OCI-LY7 (cell line): ENCODE data around the gene RNF8. TPM values are rescaled to one million over a fixed set of nuclear protein-coding genes. Genes with fewer than 3 reads are reported as not detected.
"Not testable (repeated sequence)": the region's sequence is repeated elsewhere in the genome, so short reads cannot be mapped to it uniquely, and the experiment has no call there.

Source experiments
- BruUV-seq: library from RNA; stranded (reverse); fragments of 400-500 nt; replicated peaks from 2 replicates; lab custom pipeline; 2021; lab: Mats Ljungman, UMichigan
- CTCF ChIA-PET: fragments of 300-600 bp; sonication (Branson Sonifier 250); formaldehyde crosslinking; loops from one replicate; lab custom pipeline; 2022; ENCODE audit warnings: antibody characterized with exemption; ENCODE audit not compliant: unreplicated experiment; lab: Charles Lee
- POLR2A ChIA-PET: fragments of 300-600 bp; sonication (Branson Sonifier 250); formaldehyde crosslinking; loops from one replicate; lab custom pipeline; 2022; ENCODE audit warnings: antibody characterized with exemption; lab: Charles Lee
- DNase-seq: peaks from one replicate; pipeline ENCODE4 v3.0.0-alpha.2; 2015; ENCODE audit warnings: low spot score
- H2AFZ ChIP-seq: fragments of 200-600 bp; sonication (generic), shearing (Covaris generic); 2 replicates; pipeline ENCODE4 v1.6.1; 2014; ENCODE audit warnings: mild to moderate bottlenecking, antibody characterized with exemption, low read length, moderate library complexity
- H3K27ac ChIP-seq: fragments of 200-600 bp; sonication (generic); 2 replicates; pipeline ENCODE4 v1.5.1; 2014; ENCODE audit warnings: mixed run types, low read depth, mild to moderate bottlenecking, moderate library complexity, low read length, inconsistent platforms; ENCODE audit not compliant: poor library complexity, severe bottlenecking
- H3K36me3 ChIP-seq: fragments of 200-600 bp; sonication (generic); 2 replicates; pipeline ENCODE4 v1.6.1; 2014; ENCODE audit warnings: mild to moderate bottlenecking, antibody characterized with exemption, low read length, moderate library complexity, mixed read lengths; ENCODE audit not compliant: insufficient read depth
- H3K4me1 ChIP-seq: fragments of 200-600 bp; sonication (generic); 2 replicates; pipeline ENCODE4 v1.5.1; 2014; ENCODE audit warnings: mild to moderate bottlenecking, low read length; ENCODE audit not compliant: insufficient read depth, poor library complexity, severe bottlenecking
- H3K4me2 ChIP-seq: fragments of 200-600 bp; sonication (generic); 2 replicates; pipeline ENCODE4 v1.6.1; 2014; ENCODE audit warnings: mild to moderate bottlenecking, low read length
- H3K4me3 ChIP-seq: fragments of 200-600 bp; sonication (generic); 2 replicates; pipeline ENCODE4 v1.5.1; 2014; ENCODE audit warnings: mild to moderate bottlenecking, low read depth, low read length; ENCODE audit not compliant: poor library complexity, severe bottlenecking
- H3K79me2 ChIP-seq: fragments of 200-600 bp; sonication (generic); 2 replicates; pipeline ENCODE4 v1.6.1; 2016; ENCODE audit warnings: low read depth, mild to moderate bottlenecking, low read length, moderate library complexity, mixed read lengths; ENCODE audit not compliant: insufficient read depth
- H3K9me2 ChIP-seq: fragments of 200-600 bp; sonication (generic); 2 replicates; pipeline ENCODE4 v1.6.1; 2016; ENCODE audit warnings: mild to moderate bottlenecking, low read length, mixed read lengths; ENCODE audit not compliant: insufficient read depth
- H3K9me3 ChIP-seq: fragments of 200-600 bp; sonication (generic); 2 replicates; pipeline ENCODE4 v1.6.1; 2014; ENCODE audit warnings: mild to moderate bottlenecking, mixed run types, low read length, mixed read lengths
- H4K20me1 ChIP-seq: fragments of 200-600 bp; sonication (generic); 2 replicates; pipeline ENCODE4 v1.6.1; 2014; ENCODE audit warnings: mild to moderate bottlenecking, antibody characterized with exemption, low read length, moderate library complexity, mixed read lengths; ENCODE audit not compliant: insufficient read depth
- CTCF ChIP-seq: fragments of 200-600 bp; sonication (generic); conservative IDR thresholded peaks from 2 replicates; pipeline ENCODE4 v1.5.1; 2014; ENCODE audit warnings: mild to moderate bottlenecking, antibody characterized with exemption, low read length, moderate library complexity, mixed read lengths
- EZH2phosphoT487 ChIP-seq: fragments of 200-600 bp; sonication (generic); IDR thresholded peaks from 2 replicates; pipeline ENCODE4 v1.6.1; 2018; ENCODE audit warnings: low read depth, borderline replicate concordance, mild to moderate bottlenecking, mixed run types, antibody characterized with exemption, low read length, moderate library complexity, mixed read lengths
- intact Hi-C: fragments of 100-400 bp; cut with micrococcal nuclease; formaldehyde crosslinking; loops from one replicate; pipeline ENCODE4 v1.10.0; 2022; ENCODE audit not compliant: unreplicated experiment
- total RNA-seq, 2 experiments: library from RNA; depleted of rRNA in 1 of 2; stranded (reverse); fragments of >200 nt in 1 of 2; shearing (Covaris generic) in 1 of 2; gene quantifications; 2 replicates each; pipeline ENCODE4 v1.2.3, GENCODE V29; 2014 to 2022

RNF8 gene
- total RNA-seq, 2 experiments from 2014 or later, result 19.7 to 21.8 TPM

DNA sequence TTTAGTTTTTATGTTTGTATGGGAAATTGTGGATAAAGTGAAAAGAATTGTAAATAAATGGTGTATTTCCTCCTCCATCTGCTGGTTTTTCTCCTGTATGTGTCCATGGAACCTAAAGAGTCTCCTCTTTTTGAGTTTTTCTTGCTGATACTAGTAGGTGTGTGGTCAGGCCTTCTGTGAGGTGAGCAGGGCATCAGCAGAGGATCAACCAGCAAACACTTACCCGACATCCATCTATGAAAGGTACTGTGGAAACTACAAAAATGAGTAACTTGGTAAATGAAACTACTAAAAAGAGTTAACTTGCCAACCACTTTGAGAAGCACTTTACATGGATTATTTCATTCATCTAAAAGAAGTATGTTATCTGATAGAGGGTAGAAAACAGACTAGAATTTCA is 20.9 kb upstream of the RNF8 start:
- Histone ChIP-seq H3K27ac (no peak overlapping the region), H3K4me3 (no peak overlapping the region), H3K79me2 (no peaks in the 10 kb centered on the region), H3K36me3 (0 out of 2 replicates have a peak, but pooled peaks cover 3% of the 10 kb centered on the region), H3K9me3 (no peaks in the 10 kb centered on the region), H2AFZ (no peak overlapping the region), H4K20me1 (no peaks in the 10 kb centered on the region), H3K9me2 (no peaks in the 10 kb centered on the region), H3K4me2 (no peak overlapping the region), H3K4me1 (no peaks in the 10 kb centered on the region)
- ChIA-PET CTCF (no interaction called here), POLR2A (no interaction called here)
- BruUV-seq, result no TSS peak
- intact Hi-C loops, result no loop called here
- TF ChIP-seq EZH2phosphoT487 (no peak), CTCF (no peak)
- no peak for DNase-seq

GRCh38 chr6:37334047-37334446 is 19.7 kb upstream of the RNF8 start:
- no peaks in the 10 kb centered on the region for H3K4me1 ChIP-seq
- H3K36me3 ChIP-seq, result 0 out of 2 replicates have a peak, but pooled peaks cover 3% of the 10 kb centered on the region
- no peak for DNase-seq
- H2AFZ ChIP-seq, result no peak overlapping the region
- no peak overlapping the region for H3K27ac ChIP-seq
- no peaks in the 10 kb centered on the region for H3K9me3 ChIP-seq
- H3K4me3 ChIP-seq, result no peak overlapping the region
- no peaks in the 10 kb centered on the region for H3K79me2 ChIP-seq
- intact Hi-C loops, result no loop called here
- H4K20me1 ChIP-seq, result no peaks in the 10 kb centered on the region
- BruUV-seq, result no TSS peak
- TF ChIP-seq CTCF, result no peak
- TF ChIP-seq EZH2phosphoT487, result no peak
- CTCF ChIA-PET, result no interaction called here
- POLR2A ChIA-PET, result interaction anchor here (0.6 kb wide), 1 partner anchor 10 kb away, joined by 3 read pairs; no protein-coding TSS in a partner anchor
- H3K4me2 ChIP-seq, result no peak overlapping the region
- no peaks in the 10 kb centered on the region for H3K9me2 ChIP-seq

DNA sequence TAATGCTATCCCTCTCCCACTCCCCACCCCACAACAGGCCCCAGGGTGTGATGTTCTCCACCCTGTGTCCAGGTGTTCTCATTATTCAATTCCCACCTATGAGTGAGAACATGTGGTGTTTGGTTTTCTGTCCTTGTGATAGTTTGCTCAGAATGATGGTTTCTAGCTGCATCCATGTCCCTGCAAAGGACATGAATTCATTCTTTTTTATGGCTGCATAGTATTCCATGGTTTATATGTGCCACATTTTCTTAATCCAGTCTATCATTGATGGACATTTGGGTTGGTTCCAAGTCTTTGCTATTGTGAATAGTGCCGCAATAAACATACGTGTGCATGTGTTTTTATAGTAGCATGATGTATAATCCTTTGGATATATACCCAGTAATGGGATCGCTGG is 15.5 kb upstream of the RNF8 start:
- H3K9me2 ChIP-seq, H3K36me3 ChIP-seq, H3K4me2 ChIP-seq, H3K4me3 ChIP-seq, DNase-seq, H3K4me1 ChIP-seq, H3K9me3 ChIP-seq, H4K20me1 ChIP-seq, H3K27ac ChIP-seq, CTCF ChIA-PET, H2AFZ ChIP-seq, H3K79me2 ChIP-seq, BruUV-seq, POLR2A ChIA-PET, intact Hi-C loops: not testable (repeated sequence)
